Tibial nerve (tissue), 4 donors: ENCODE results near the gene SLC4A11. TPM values are rescaled to one million over a fixed set of nuclear protein-coding genes. Genes with fewer than 3 reads are reported as not detected.

Source experiments
- DNase-seq, 2 donors: peaks; one replicate each; pipeline ENCODE4 v3.0.0-alpha.2; 2019; ENCODE audit warnings: low spot score in 2 of 2
- H3K27ac ChIP-seq, 4 donors: fragments of 200-600 bp; sonication (generic) in 3 of 4; one replicate each; pipeline ENCODE4 v1.5.1; 2017 to 2019; ENCODE audit warnings: mild to moderate bottlenecking in 1 of 4
- H3K27me3 ChIP-seq, 2 donors: fragments of 200-600 bp; sonication (generic) in 1 of 2; one replicate each; pipeline versions ENCODE4 v1.5.1 to v1.6.0; 2017 to 2019
- H3K36me3 ChIP-seq, 3 donors: fragments of 200-600 bp; sonication (generic); one replicate each; pipeline ENCODE4 v1.5.1; 2018 to 2019
- H3K4me1 ChIP-seq, 4 donors: fragments of 200-600 bp; sonication (generic) in 3 of 4; one replicate each; pipeline ENCODE4 v1.5.1; 2017 to 2019
- H3K4me3 ChIP-seq, 4 donors: fragments of 200-600 bp; sonication (generic) in 3 of 4; one replicate each; pipeline ENCODE4 v1.5.1; 2017 to 2019; ENCODE audit warnings: mild to moderate bottlenecking in 1 of 4, moderate library complexity in 1 of 4
- H3K9me3 ChIP-seq, 4 donors: fragments of 200-600 bp; sonication (generic) in 3 of 4; one replicate each; pipeline ENCODE4 v1.5.1; 2017 to 2019
- EP300 ChIP-seq, 2 donors: sonication (generic); formaldehyde crosslinking; IDR thresholded peaks; one replicate each; pipeline ENCODE4 v1.6.1; 2017; ENCODE audit warnings: antibody characterized with exemption in 2 of 2, mild to moderate bottlenecking in 1 of 2
- POLR2A ChIP-seq, 2 donors: fragments of 450-650 bp; IDR thresholded peaks; one replicate each; pipeline ENCODE4 v1.6.1; 2017; ENCODE audit warnings: antibody characterized with exemption in 2 of 2, mild to moderate bottlenecking in 2 of 2, moderate library complexity in 2 of 2
- WGBS, 2 donors: methylation state at CpG; one replicate each; pipeline ENCODE4 v1.1.5; 2018; 5-methylcytosine and 5-hydroxymethylcytosine counted together
- total RNA-seq, 4 donors: library from RNA; depleted of rRNA; stranded (reverse); fragments of >200 nt; gene quantifications; one replicate each; pipeline ENCODE4 v1.1.0, GENCODE V29; 2016
- TF ChIP-seq, protein P1 (sequence below), 5 experiments: fragments of 200-600 bp in 3 of 5; fragments of 450-650 bp in 2 of 5; sonication (generic) in 3 of 5; IDR thresholded peaks; one replicate each; pipeline ENCODE4 v1.5.1; 2016 to 2019; ENCODE audit warnings: antibody characterized with exemption in 5 of 5, mild to moderate bottlenecking in 3 of 5, moderate library complexity in 2 of 5

Gene SLC4A11
- total RNA-seq, 4 donors from 2014 or later: 0.21 to 0.78 TPM; not detected in 2

DNA sequence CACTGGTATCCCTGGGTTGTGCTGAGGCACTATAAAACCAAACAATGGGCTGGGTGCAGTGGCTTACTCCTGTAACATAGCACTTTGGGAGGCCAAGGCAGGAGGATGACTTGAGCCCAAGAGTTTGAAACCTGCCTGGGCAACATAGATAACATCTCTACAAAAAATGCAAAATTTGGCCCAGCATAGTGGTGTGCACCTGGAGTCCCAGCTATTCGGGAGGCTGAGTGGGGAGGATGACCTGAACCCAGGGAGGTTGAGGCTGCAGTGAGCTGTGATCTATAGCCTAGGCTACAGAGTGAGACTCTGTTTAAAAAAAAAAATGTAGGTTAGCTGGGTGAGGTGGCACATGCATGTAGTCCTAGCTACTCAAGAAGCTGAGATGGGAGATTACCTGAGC lies 7.7 kb upstream of the SLC4A11 start:
- 81 to 90% methylated on average over 1 of the region's 1 CpG for WGBS, 2 donors
- no peak for DNase-seq
- TF ChIP-seq, protein P1, sequence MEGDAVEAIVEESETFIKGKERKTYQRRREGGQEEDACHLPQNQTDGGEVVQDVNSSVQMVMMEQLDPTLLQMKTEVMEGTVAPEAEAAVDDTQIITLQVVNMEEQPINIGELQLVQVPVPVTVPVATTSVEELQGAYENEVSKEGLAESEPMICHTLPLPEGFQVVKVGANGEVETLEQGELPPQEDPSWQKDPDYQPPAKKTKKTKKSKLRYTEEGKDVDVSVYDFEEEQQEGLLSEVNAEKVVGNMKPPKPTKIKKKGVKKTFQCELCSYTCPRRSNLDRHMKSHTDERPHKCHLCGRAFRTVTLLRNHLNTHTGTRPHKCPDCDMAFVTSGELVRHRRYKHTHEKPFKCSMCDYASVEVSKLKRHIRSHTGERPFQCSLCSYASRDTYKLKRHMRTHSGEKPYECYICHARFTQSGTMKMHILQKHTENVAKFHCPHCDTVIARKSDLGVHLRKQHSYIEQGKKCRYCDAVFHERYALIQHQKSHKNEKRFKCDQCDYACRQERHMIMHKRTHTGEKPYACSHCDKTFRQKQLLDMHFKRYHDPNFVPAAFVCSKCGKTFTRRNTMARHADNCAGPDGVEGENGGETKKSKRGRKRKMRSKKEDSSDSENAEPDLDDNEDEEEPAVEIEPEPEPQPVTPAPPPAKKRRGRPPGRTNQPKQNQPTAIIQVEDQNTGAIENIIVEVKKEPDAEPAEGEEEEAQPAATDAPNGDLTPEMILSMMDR (IDR thresholded peaks at IDR 0.05): no peak
- TF ChIP-seq EP300 (IDR thresholded peaks at IDR 0.05) (no peak), POLR2A (IDR thresholded peaks at IDR 0.05) (no peak)
- Histone ChIP-seq H3K4me1 (peaks cover 0 to 15% (median 7%) of the 10 kb centered on the region in 4 donors), H3K36me3 (peaks cover 0 to 22% (median 0%) of the 10 kb centered on the region in 3 donors), H3K27ac (no peak overlapping the region), H3K4me3 (no peak overlapping the region), H3K9me3 (no peaks in the 10 kb centered on the region), H3K27me3 (peaks cover 0 to 9% of the 10 kb centered on the region in 2 donors)

DNA sequence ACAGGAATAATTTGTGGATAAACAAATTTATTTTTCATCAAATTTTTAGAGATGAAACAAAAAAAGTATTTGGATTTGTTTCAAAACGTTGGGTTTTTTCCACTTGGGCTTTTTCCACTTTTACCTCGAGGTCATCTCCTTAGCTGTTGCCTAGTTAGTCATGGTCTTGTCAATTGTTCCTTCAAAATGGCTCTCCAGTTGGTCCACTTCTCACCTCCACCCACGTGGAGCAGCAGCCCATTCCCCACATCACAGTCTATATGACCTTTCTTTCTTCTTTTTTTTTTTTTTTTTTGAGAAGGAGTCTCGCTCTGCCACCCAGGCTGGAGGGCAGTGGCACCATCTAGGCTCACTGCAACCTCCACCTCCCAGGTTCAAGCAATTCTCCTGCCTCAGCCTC lies 6.7 kb upstream of the SLC4A11 start:
- TF ChIP-seq POLR2A (IDR thresholded peaks at IDR 0.05): no peak
- TF ChIP-seq, protein P1 (IDR thresholded peaks at IDR 0.05): no peak
- TF ChIP-seq EP300 (IDR thresholded peaks at IDR 0.05): no peak
- Histone ChIP-seq H3K27me3 (peaks cover 0 to 19% of the 10 kb centered on the region in 2 donors), H3K27ac (no peak overlapping the region), H3K36me3 (peaks cover 0 to 12% (median 0%) of the 10 kb centered on the region in 3 donors), H3K4me3 (no peak overlapping the region), H3K4me1 (peaks cover 0 to 15% (median 7%) of the 10 kb centered on the region in 4 donors), H3K9me3 (no peaks in the 10 kb centered on the region)
- DNase-seq: no peak
- 54 to 55% methylated on average over 4 of the region's 4 CpGs for WGBS, 2 donors

DNA sequence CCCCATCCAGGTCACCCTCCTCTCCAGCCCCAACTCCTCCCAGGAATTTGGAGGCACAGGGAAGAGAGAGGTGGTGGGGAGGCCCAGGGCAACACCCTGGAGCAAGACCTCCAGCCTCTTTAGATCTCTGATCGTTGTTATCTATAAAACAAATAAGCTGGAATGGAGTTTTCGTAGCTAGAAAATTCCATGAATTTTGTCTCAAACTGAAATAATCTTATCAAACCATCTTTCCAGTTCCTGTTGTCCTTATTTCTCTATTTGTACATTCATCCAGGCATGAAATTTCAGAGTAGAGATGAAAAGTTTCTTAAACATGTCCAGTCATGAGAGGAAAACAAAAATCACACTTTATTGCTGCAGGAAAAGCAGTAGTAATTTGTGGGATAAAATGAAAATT lies 6.2 kb upstream of the SLC4A11 start:
- TF ChIP-seq, protein P1 (IDR thresholded peaks at IDR 0.05): no peak
- no peak for TF ChIP-seq POLR2A (IDR thresholded peaks at IDR 0.05)
- TF ChIP-seq EP300 (IDR thresholded peaks at IDR 0.05): no peak
- Histone ChIP-seq H3K4me1 (peaks cover 0 to 15% (median 7%) of the 10 kb centered on the region in 4 donors), H3K36me3 (peaks cover 0 to 7% (median 0%) of the 10 kb centered on the region in 3 donors), H3K27me3 (peaks cover 0 to 24% of the 10 kb centered on the region in 2 donors), H3K4me3 (no peak overlapping the region), H3K9me3 (no peaks in the 10 kb centered on the region), H3K27ac (no peak overlapping the region)
- DNase-seq: no peak
- 56 to 75% methylated on average over 2 of the region's 2 CpGs for WGBS, 2 donors

DNA sequence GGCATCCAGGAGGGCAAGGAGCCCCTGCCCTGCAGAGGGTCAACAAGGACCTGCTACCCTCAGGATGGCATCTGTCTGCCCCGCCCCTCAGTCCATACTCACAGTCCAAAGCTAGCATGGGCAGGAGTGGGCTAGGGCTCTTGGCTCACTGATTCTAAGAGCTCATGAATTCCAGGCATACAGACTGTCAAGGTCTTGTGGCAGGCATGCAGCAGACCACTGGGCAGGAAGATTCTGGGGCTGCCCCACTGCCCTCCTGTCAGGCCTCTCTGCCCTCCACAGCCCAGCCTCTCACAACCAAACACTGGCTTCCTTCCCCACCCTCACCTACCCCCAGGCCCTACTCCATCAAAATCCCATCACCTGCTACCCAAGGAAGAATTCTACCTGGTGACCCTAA lies 5.6 kb upstream of the SLC4A11 start:
- H3K27ac ChIP-seq: no peak overlapping the region
- no peaks in the 10 kb centered on the region for H3K9me3 ChIP-seq
- no peak for TF ChIP-seq EP300 (IDR thresholded peaks at IDR 0.05)
- no peak overlapping the region for H3K4me3 ChIP-seq
- H3K36me3 ChIP-seq: peaks cover 0 to 1% (median 0%) of the 10 kb centered on the region in 3 donors
- H3K4me1 ChIP-seq: peaks cover 0 to 21% (median 10%) of the 10 kb centered on the region in 4 donors
- no peak for DNase-seq
- H3K27me3 ChIP-seq: peaks cover 0 to 30% of the 10 kb centered on the region in 2 donors
- WGBS, 2 donors: 88 to 100% methylated on average over 1 of the region's 1 CpG

DNA sequence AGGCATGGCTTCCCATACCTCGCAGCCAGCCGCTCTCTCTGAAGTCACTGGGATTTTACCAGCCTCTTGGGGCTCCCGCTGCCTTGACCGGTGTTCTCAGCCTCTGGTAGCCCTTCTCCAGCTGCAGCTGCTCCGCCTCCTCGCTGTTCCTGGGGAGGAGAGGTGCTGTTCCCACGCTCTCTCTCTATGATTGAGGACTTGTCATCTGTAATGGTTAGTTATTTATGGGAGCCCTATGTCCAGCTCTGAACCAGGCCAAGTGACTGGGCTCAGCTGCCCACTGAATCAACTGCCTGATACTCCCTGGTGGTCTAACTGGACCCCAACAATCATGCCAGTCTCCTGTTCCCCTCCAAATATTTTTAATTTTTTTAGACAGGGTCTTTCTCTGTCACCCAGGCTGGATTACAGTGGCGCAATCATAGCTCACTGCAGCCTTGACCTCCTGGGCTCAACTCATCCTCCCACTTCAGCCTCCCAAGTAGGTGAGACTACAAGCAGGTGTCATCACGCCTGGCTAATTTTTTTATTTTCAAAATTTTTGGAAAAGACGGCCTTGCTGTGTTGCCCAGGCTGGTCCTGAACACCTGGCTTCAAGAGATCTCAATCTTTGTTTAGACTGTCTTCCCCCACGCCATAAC lies 4.8 kb upstream of the SLC4A11 start:
- 65 to 76% methylated on average over 11 of the region's 11 CpGs for WGBS, 2 donors
- H3K9me3 ChIP-seq: no peaks in the 10 kb centered on the region
- H3K27ac ChIP-seq: no peak overlapping the region
- H3K36me3 ChIP-seq: no peaks in the 10 kb centered on the region
- H3K4me1 ChIP-seq: peaks cover 0 to 23% (median 10%) of the 10 kb centered on the region in 4 donors
- TF ChIP-seq POLR2A (IDR thresholded peaks at IDR 0.05): no peak
- TF ChIP-seq EP300 (IDR thresholded peaks at IDR 0.05): no peak
- TF ChIP-seq, protein P1 (IDR thresholded peaks at IDR 0.05): no peak
- no peak for DNase-seq
- no peak overlapping the region for H3K4me3 ChIP-seq
- H3K27me3 ChIP-seq: peaks cover 0 to 34% of the 10 kb centered on the region in 2 donors
